HG02970 (cell line): ENCODE measurements around the gene CCDC88B.

Source experiments
- ATAC-seq: cut with Tn5 transposase; IDR thresholded peaks from one replicate; pipeline ENCODE4 v1.9.1; 2021; ENCODE audit warnings: mild to moderate bottlenecking, moderate library complexity, moderate number of reproducible peaks; ENCODE audit not compliant: unreplicated experiment, low FRiP score

Gene CCDC88B

GRCh38 chr11:64357446-64357845 is 17.4 kb downstream of the CCDC88B start:
- ATAC-seq = no peak

- no peak for ATAC-seq
Observed at GRCh38 chr11:64357904-64358535, 18.0 kb downstream of the CCDC88B start.

DNA sequence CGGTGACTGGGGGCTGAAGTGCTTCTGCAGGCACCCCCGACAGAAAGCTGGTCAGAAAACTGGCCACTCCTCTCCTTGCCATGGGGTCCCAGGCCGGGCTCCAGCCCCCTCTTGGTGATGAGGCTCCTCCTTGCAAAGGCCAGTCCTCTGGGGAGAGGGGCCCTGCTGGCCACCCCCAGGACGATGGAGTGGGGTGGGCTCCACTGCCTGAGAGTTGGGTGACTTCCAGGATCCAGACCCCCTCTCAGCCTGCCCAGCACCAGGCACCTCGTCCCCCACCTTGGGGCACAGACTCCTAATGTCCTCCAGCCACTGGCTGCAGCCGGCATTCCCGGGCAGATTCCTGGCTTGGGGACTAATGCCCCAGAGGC is 18.5 kb downstream of the CCDC88B start:
- no peak for ATAC-seq

DNA sequence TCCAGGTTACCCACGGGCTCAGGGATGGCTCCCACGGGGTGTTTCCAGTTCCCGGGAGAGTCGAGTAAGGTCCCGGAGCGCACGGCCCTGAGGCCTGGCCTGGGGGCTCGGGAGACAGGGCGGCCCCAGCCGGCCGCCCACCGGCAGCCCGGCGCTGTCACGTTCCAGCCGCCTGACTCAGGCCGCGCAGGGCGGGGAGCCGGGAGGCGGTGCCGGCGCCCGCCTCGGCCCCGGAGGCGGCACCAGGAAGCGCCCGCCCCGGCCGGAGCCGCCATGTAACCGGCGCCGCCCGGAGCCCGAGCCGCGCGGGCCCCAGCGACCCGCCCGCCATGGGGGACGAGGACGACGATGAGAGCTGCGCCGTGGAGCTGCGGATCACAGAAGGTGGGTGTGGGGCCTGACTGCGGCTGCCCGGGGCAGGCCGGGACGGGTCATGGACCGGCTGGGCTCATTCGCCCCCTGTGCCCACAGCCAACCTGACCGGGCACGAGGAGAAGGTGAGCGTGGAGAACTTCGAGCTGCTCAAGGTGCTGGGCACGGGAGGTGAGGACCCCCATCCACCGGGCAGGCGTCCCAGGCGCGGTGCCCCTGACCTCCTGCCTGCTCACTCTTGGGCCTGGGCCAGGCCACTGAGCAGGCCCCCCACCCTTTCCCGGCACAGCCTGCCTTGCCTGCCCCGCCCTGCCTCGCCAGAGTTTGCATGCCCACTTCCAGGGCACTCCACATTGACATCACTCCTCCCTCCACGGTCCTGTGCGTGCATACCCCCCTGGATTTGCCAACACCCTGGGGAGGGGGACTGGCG is 19.1 kb downstream of the CCDC88B start, which contains the start of gene RPS6KA4:
RPS6KA4 (plus strand) TSS at position 256 of the 805 bp plus-strand sequence; CDS start at position 330, 74 bp downstream.
- ATAC-seq = no peak

DNA sequence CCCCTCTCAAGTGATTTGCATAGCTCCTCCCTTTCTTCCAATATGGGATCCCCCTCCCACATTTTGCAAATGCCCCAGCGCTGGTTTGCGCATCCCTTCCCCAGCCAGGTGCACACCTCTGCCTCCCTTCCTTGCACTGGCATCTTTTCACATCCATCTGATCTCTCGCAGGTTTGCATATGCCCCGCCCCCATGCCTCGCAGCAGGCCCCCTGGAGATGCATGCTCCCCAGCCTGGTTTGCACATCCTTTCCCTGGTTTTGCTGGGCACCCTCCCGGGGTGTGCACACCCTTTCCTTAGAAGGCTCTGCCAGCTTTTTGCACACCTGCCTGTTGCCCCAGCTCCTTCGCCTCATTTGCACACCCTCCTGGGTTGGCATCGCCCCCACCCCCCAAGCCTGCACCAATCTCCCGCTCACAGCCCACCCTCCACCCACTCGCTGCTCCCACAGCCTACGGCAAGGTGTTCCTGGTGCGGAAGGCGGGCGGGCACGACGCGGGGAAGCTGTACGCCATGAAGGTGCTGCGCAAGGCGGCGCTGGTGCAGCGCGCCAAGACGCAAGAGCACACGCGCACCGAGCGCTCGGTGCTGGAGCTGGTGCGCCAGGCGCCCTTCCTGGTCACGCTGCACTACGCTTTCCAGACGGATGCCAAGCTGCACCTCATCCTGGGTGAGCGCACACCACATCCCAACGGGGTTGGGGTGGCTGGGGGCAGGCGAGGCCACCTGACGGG is 19.9 kb downstream of the CCDC88B start:
- ATAC-seq = no peak

- ATAC-seq = no peak
Observed at GRCh38 chr11:64360448-64360921, 20.5 kb downstream of the CCDC88B start.

DNA sequence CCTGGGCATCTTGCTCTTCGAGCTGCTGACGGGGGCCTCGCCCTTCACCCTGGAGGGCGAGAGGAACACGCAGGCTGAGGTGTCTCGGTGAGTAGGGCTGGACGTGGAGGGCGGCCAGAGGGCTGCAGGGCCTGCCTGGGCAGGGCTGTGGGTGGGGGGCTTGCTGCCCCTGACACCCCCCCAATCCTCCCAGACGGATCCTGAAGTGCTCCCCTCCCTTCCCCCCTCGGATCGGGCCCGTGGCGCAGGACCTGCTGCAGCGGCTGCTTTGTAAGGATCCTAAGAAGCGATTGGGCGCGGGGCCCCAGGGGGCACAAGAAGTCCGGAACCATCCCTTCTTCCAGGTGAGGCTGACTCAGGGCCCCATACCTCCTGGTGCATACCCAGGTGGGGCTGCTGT is 21.7 kb downstream of the CCDC88B start:
- no peak for ATAC-seq

- no peak for ATAC-seq
Observed at GRCh38 chr11:64362339-64362738, 22.3 kb downstream of the CCDC88B start.

DNA sequence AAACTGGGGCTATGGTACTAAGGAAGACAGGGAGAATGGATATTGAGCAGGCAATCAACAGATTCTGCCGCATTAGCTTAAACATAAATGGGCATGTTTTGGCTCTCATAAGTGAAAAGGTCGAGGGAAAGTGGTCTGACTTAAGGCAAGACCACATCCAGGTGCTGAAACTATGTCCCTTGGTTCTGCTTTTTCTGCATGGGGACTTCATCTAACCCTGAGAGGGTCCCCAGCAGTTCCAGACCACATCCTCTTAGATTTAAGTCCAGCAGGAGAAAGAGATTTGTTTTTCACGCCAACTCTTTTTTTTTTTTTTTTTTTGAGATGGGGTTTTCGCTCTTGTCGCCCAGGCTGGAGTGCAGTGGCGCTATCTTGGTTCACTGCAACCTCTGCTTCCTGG is 24.4 kb downstream of the CCDC88B start:
- no peak for ATAC-seq

GRCh38 chr11:64364911-64365310 is 24.9 kb downstream of the CCDC88B start:
- no peak for ATAC-seq

GRCh38 chr11:64366751-64367150 is 26.7 kb downstream of the CCDC88B start:
- no peak for ATAC-seq

GRCh38 chr11:64367931-64368672 is 28.1 kb downstream of the CCDC88B start:
- ATAC-seq = no peak

- ATAC-seq = no peak
Observed at GRCh38 chr11:64368673-64369074, 28.7 kb downstream of the CCDC88B start.

DNA sequence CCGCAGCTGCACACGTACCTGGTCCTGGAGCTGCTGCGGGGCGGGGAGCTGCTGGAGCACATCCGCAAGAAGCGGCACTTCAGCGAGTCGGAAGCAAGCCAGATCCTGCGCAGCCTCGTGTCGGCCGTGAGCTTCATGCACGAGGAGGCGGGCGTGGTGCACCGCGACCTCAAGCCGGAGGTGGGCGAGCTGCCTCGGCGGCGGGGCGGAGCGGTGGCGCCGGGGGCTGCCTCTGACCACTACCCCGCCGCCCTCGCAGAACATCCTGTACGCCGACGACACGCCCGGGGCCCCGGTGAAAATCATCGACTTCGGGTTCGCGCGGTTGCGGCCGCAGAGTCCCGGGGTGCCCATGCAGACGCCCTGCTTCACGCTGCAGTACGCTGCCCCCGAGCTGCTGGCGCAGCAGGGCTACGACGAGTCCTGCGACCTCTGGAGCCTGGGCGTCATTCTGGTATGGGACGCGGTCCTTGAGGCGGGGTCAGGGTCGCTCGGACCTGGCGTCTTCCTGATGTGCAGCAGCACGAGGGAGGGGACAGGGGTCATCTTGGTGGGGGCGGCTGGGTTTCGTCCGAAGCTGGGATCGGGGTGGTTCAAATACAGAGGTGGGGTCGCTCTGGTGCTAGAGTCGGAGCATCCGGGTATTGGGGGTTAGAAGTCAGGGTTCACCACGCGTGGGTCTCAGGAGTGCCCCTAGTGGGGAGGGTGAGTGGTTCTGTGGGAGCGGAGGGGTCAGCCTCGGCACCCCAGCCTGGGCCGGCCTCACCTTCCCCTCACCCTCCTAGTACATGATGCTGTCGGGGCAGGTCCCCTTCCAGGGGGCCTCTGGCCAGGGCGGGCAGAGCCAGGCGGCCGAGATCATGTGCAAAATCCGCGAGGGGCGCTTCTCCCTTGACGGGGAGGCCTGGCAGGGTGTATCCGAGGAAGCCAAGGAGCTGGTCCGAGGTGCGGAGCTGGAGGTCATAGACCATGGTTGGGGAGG is 29.7 kb downstream of the CCDC88B start:
- no peak for ATAC-seq

- ATAC-seq = no peak
Observed at GRCh38 chr11:64371201-64371600, 31.2 kb downstream of the CCDC88B start.

GRCh38 chr11:64372021-64372420 is 32.0 kb downstream of the CCDC88B start:
- no peak for ATAC-seq

DNA sequence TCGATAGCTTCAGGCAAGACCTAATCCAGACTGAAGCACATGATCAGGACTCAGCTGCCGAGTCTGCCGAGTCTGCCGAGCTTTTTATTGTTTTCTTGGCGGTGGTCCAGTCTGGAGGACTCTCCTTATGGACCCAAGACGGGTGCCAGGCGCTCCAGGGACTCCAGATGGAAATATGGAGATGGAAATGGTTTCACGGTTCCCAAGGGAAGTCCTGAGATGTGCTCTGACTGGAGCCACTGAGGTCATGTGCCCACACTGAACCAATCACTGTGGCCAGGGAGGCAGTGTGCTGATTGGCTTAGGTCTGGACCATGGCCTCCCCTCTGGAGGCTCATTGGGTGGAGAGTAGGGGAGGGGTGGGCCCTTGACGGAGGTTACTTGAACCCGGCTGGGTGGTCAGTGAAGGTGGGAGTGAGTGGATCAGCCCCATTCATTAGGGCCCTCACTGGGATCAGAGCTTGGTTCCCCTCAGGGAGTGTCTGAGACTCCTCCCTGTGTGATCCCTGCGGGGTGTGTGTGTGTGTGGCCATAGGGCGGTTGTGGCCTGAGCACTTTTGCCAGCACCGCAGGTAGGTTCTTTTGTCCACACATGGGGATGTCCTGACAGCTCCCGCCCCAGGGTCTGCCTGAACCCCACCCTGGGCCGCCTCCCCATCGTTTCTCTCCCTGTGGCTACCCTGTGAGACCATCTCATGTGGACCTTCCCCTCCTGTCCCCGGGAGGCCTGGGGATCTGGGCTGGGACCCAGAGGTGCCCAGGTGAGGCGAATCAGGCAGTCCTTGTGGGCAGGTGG is 33.0 kb downstream of the CCDC88B start:
- ATAC-seq = no peak

- ATAC-seq = no peak
Observed at GRCh38 chr11:64373598-64373974, 33.6 kb downstream of the CCDC88B start.

- no peak for ATAC-seq
Observed at GRCh38 chr11:64376071-64376470, 36.1 kb downstream of the CCDC88B start.
